COLO668 (cell line): ENCODE measurements around the gene GALNT10.

Experiments used
- DNase-seq: peaks from one replicate; lab custom pipeline; 2025; ENCODE audit not compliant: unreplicated experiment; lab: John Stamatoyannopoulos, UW

Gene GALNT10

GRCh38 chr5:154467655-154468354, 277.3 kb downstream of the GALNT10 start:
- peak; percentile 62 for DNase-seq

GRCh38 chr5:154470137-154470536, 279.6 kb downstream of the GALNT10 start:
- no peak for DNase-seq
